Measurements from ENCODE around the gene CNTN1. TPM values are rescaled to one million over a fixed set of nuclear protein-coding genes. Genes with fewer than 3 reads are reported as not detected.

CNTN1 gene
- total and polyA plus RNA-seq, 2 of the 13 experiments (the other 11 are each of a cell fraction or from before 2014, with no cell fraction given) = 0.01 to 0.07 TPM

- TF ChIP-seq ZBED4 (CRISPR knock-in tag; IDR thresholded peaks at IDR 0.05; ENCODE audit: borderline replicate concordance) = no peak
Observed at GRCh38 chr12:41089438-41089837, 397.2 kb downstream of the CNTN1 start (continued).

GRCh38 chr12:41092115-41092514 lies 399.9 kb downstream of the CNTN1 start:
- WGBS (ENCODE audit: low lambda C conversion rate) = 3% methylated on average over 1 of the region's 1 CpG

More at GRCh38 chr12:41092115-41092514, 399.9 kb downstream of the CNTN1 start:
- Histone ChIP-seq H2AFZ (ENCODE audit: low read length) (no peak overlapping the region), H3K9ac (ENCODE audit: insufficient read depth, low read depth, low read length) (no peak overlapping the region), H3K36me3 (replicated peaks in 1 of 2; ENCODE audit: control insufficient read depth in 1 of 2, insufficient read depth in 2 of 2, low read length in 2 of 2) (no peaks in the 10 kb centered on the region), H3K4me2 (ENCODE audit: low read depth, low read length) (no peak overlapping the region), H3K4me3 (replicated peaks in 1 of 3; ENCODE audit: insufficient read depth in 1 of 3, low read depth in 2 of 3, low read length in 3 of 3) (no peak overlapping the region), H3K27me3 (ENCODE audit: control insufficient read depth in 1 of 2, insufficient read depth in 2 of 2, low read length in 2 of 2) (no peaks in the 10 kb centered on the region), H3K9me3 (ENCODE audit: low read length) (no peaks in the 10 kb centered on the region; the same call in 1 of the 2 replicates), H3K79me2 (ENCODE audit: insufficient read depth, low read length) (no peaks in the 10 kb centered on the region), H3K4me1 (ENCODE audit: insufficient read depth, low read length) (no peaks in the 10 kb centered on the region), H3K27ac (ENCODE audit: extremely low read length, insufficient read depth, low read length) (no peak overlapping the region), H4K20me1 (ENCODE audit: insufficient read depth, low read length) (no peaks in the 10 kb centered on the region)
- in situ Hi-C loops (cut with HindIII; ENCODE audit: extremely low pct_ligation_motif_present, low pct_unique_long_range_greater_than_20kb) = no loop called here
- intact Hi-C loops (cut with micrococcal nuclease; ENCODE audit: unreplicated experiment) = no loop called here
- ChIA-PET CTCF (ENCODE audit: low intra/inter-chr PET ratio, low total read pairs) (no interaction called here), POLR2A (no interaction called here)
- ATAC-seq (no peak), FAIRE-seq (no peak), DNase-seq (ENCODE audit: low spot score) (no peak)
- BruUV-seq (replicated peaks) = no TSS peak
- TF ChIP-seq ZNF577 (CRISPR knock-in tag; IDR thresholded peaks at IDR 0.05; ENCODE audit: borderline replicate concordance, low read depth) (no peak), MTA1 (CRISPR knock-in tag; IDR thresholded peaks at IDR 0.05; ENCODE audit: borderline replicate concordance) (no peak), ZNF335 (CRISPR knock-in tag; IDR thresholded peaks at IDR 0.05) (no peak), ZNF619 (CRISPR knock-in tag; IDR thresholded peaks at IDR 0.05) (no peak), ZBTB7A (CRISPR knock-in tag; IDR thresholded peaks at IDR 0.05) (no peak), SRY (CRISPR knock-in tag; IDR thresholded peaks at IDR 0.05) (no peak), FOXK2 (IDR thresholded peaks at IDR 0.05) (no peak), KDM4B (CRISPR knock-in tag; IDR thresholded peaks at IDR 0.05) (no peak), RORA (CRISPR knock-in tag; IDR thresholded peaks at IDR 0.05) (no peak), TBX3 (IDR thresholded peaks at IDR 0.05; ENCODE audit: borderline replicate concordance) (no peak), TMF1 (CRISPR knock-in tag; IDR thresholded peaks at IDR 0.05; ENCODE audit: low read depth) (no peak), ISL2 (CRISPR knock-in tag; IDR thresholded peaks at IDR 0.05) (no peak), SNAPC5 (CRISPR knock-in tag; IDR thresholded peaks at IDR 0.05; ENCODE audit: borderline replicate concordance) (no peak)

Measured in HepG2 (cell line).